WTC11 (cell line): ENCODE results near the gene SPATA24.

Source experiments
- ARID4B ChIP-seq: sonication (generic); formaldehyde crosslinking; IDR thresholded peaks from 2 replicates; pipeline ENCODE4 v1.8.0; 2023; ENCODE audit warnings: missing genetic modification reagents, mild to moderate bottlenecking, borderline replicate concordance
- CBFB ChIP-seq: sonication (generic); formaldehyde crosslinking; IDR thresholded peaks from 2 replicates; pipeline ENCODE4 v1.8.1; 2022; ENCODE audit warnings: mild to moderate bottlenecking, low read depth, missing genetic modification reagents
- ELF4 ChIP-seq: sonication (generic); formaldehyde crosslinking; IDR thresholded peaks from 2 replicates; pipeline ENCODE4 v1.8.1; 2022; ENCODE audit warnings: low read depth, mild to moderate bottlenecking, moderate library complexity, missing genetic modification reagents
- MYBL2 ChIP-seq: sonication (generic); formaldehyde crosslinking; IDR thresholded peaks from 2 replicates; pipeline ENCODE4 v1.8.1; 2023; ENCODE audit warnings: mild to moderate bottlenecking, moderate library complexity, missing genetic modification reagents
- NFATC4 ChIP-seq: fragments of 250-450 bp; sonication (Bioruptor Pico); IDR thresholded peaks from 2 replicates; pipeline ENCODE4 v1.9.0; 2021; ENCODE audit warnings: mild to moderate bottlenecking
- NFE2L1 ChIP-seq: sonication (generic); formaldehyde crosslinking; IDR thresholded peaks from 2 replicates; pipeline ENCODE4 v1.8.1; 2023; ENCODE audit warnings: missing genetic modification reagents
- NR2C2 ChIP-seq: sonication (generic); formaldehyde crosslinking; IDR thresholded peaks from 2 replicates; pipeline ENCODE4 v1.8.0; 2022; ENCODE audit warnings: mild to moderate bottlenecking, missing genetic modification reagents
- PRRX2 ChIP-seq: fragments of 250-450 bp; sonication (Bioruptor Pico); IDR thresholded peaks from 2 replicates; pipeline ENCODE4 v1.8.0; 2021; ENCODE audit warnings: mild to moderate bottlenecking
- TCF7 ChIP-seq: sonication (generic); formaldehyde crosslinking; IDR thresholded peaks from 2 replicates; pipeline ENCODE4 v1.8.0; 2022; ENCODE audit warnings: mild to moderate bottlenecking, low read depth, missing genetic modification reagents, moderate library complexity
- TEAD4 ChIP-seq: sonication (generic); formaldehyde crosslinking; IDR thresholded peaks from 2 replicates; pipeline ENCODE4 v1.8.0; 2022; ENCODE audit warnings: mild to moderate bottlenecking, missing genetic modification reagents
- ZNF138 ChIP-seq: sonication (generic); formaldehyde crosslinking; conservative IDR thresholded peaks from 2 replicates; pipeline ENCODE4 v1.8.1; 2022; ENCODE audit warnings: mild to moderate bottlenecking, moderate library complexity, missing genetic modification reagents
- TF ChIP-seq, protein P1 (sequence below): fragments of 200-600 bp; IDR thresholded peaks from 2 replicates; pipeline ENCODE4 v1.8.0; 2022; ENCODE audit warnings: antibody characterized with exemption
- TF ChIP-seq, protein P2 (sequence below): sonication (generic); formaldehyde crosslinking; IDR thresholded peaks from 2 replicates; pipeline ENCODE4 v1.8.1; 2022; ENCODE audit warnings: low read depth, missing genetic modification reagents, borderline replicate concordance

DNA sequence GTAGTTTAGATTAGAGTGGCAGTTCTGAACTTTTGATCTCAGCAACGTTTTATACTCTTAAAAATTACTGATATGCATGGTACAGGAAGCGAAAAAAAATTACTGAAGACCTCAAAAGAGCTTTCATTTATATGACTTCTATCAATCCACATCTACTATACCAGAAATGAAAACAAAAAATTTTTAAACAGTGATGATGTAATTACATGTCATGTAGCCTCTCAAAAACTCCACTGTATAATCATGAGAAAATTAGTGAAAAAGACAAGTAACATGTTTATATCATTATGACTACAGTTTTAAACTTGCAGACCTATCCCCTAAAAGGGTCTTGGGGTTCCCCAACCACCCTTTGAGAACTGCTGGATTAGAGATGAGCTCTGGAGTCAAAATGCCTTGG, 26.1 kb upstream of the SPATA24 start:
- TF ChIP-seq, protein P1, sequence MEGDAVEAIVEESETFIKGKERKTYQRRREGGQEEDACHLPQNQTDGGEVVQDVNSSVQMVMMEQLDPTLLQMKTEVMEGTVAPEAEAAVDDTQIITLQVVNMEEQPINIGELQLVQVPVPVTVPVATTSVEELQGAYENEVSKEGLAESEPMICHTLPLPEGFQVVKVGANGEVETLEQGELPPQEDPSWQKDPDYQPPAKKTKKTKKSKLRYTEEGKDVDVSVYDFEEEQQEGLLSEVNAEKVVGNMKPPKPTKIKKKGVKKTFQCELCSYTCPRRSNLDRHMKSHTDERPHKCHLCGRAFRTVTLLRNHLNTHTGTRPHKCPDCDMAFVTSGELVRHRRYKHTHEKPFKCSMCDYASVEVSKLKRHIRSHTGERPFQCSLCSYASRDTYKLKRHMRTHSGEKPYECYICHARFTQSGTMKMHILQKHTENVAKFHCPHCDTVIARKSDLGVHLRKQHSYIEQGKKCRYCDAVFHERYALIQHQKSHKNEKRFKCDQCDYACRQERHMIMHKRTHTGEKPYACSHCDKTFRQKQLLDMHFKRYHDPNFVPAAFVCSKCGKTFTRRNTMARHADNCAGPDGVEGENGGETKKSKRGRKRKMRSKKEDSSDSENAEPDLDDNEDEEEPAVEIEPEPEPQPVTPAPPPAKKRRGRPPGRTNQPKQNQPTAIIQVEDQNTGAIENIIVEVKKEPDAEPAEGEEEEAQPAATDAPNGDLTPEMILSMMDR: no peak
- TF ChIP-seq NFATC4 (CRISPR knock-in tag) (no peak), PRRX2 (CRISPR knock-in tag) (no peak), ZNF138 (no peak), CBFB (no peak), ELF4 (CRISPR knock-in tag) (no peak), TCF7 (CRISPR knock-in tag) (no peak), ARID4B (CRISPR knock-in tag) (no peak), TEAD4 (CRISPR knock-in tag) (no peak), NR2C2 (no peak), NFE2L1 (CRISPR knock-in tag) (no peak), MYBL2 (CRISPR knock-in tag) (no peak)
- TF ChIP-seq, protein P2, sequence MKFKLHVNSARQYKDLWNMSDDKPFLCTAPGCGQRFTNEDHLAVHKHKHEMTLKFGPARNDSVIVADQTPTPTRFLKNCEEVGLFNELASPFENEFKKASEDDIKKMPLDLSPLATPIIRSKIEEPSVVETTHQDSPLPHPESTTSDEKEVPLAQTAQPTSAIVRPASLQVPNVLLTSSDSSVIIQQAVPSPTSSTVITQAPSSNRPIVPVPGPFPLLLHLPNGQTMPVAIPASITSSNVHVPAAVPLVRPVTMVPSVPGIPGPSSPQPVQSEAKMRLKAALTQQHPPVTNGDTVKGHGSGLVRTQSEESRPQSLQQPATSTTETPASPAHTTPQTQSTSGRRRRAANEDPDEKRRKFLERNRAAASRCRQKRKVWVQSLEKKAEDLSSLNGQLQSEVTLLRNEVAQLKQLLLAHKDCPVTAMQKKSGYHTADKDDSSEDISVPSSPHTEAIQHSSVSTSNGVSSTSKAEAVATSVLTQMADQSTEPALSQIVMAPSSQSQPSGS (CRISPR knock-in tag): no peak
